H1 (cell line): ENCODE results near the gene YIPF1. TPM values are rescaled to one million over a fixed set of nuclear protein-coding genes. Genes with fewer than 3 reads are reported as not detected.

Experiments
- CTCF ChIA-PET: fragments of 300-600 bp; sonication (Branson Sonifier 250); formaldehyde crosslinking; loops from one replicate; lab custom pipeline; 2021; ENCODE audit not compliant: partially characterized antibody; lab: Charles Lee
- POLR2A ChIA-PET: fragments of 300-600 bp; sonication (Branson Sonifier 250); formaldehyde crosslinking; loops from one replicate; lab custom pipeline; 2021; ENCODE audit warnings: inconsistent platforms; ENCODE audit not compliant: partially characterized antibody; lab: Charles Lee
- DNase-seq, 2 experiments: peaks; one replicate each; pipeline versions ENCODE4 v3.0.0 to v3.0.0-alpha.2; 2010 to 2022; ENCODE audit warnings: low spot score in 2 of 2, low read depth in 1 of 2, mixed read lengths in 1 of 2
- FAIRE-seq: peaks from 2 replicates; lab custom pipeline; 2011; peaks lifted over from hg19 to GRCh38; lab: Jason Lieb, UNC
- H2AFZ ChIP-seq: 2 replicates; pipeline ENCODE4 v1.8.1; 2012; ENCODE audit warnings: low read length, inconsistent platforms
- H2AK5ac ChIP-seq: 2 replicates; pipeline ENCODE4 v1.6.1; 2013; ENCODE audit warnings: low read depth, low read length
- H2BK120ac ChIP-seq: replicated peaks from 2 replicates; pipeline ENCODE3; 2013; ENCODE audit warnings: low read depth, low read length, inconsistent platforms
- H2BK12ac ChIP-seq: 2 replicates; pipeline ENCODE4 v1.6.1; 2013; ENCODE audit warnings: low read depth, low read length
- H2BK15ac ChIP-seq: 2 replicates; pipeline ENCODE4 v1.6.1; 2013; ENCODE audit warnings: low read length
- H2BK20ac ChIP-seq: 2 replicates; pipeline ENCODE4 v1.6.1; 2013; ENCODE audit warnings: low read length
- H2BK5ac ChIP-seq: 2 replicates; pipeline ENCODE4 v1.6.1; 2013; ENCODE audit warnings: low read depth, low read length
- H3K14ac ChIP-seq: 2 replicates; pipeline ENCODE4 v1.6.1; 2013; ENCODE audit warnings: inconsistent platforms; ENCODE audit not compliant: insufficient read length
- H3K18ac ChIP-seq: 2 replicates; pipeline ENCODE4 v1.6.1; 2013; ENCODE audit warnings: low read length; ENCODE audit errors: extremely low read depth
- H3K23ac ChIP-seq: 2 replicates; pipeline ENCODE4 v1.6.1; 2013; ENCODE audit warnings: inconsistent platforms; ENCODE audit not compliant: insufficient read length
- H3K23me2 ChIP-seq: 2 replicates; pipeline ENCODE4 v1.6.1; 2013; ENCODE audit warnings: low read depth, low read length
- H3K27ac ChIP-seq: 2 replicates; pipeline ENCODE4 v1.6.1; 2011; ENCODE audit warnings: low read depth, low read length, inconsistent platforms
- H3K27me3 ChIP-seq, 4 experiments: replicated peaks in 1 of 4; 1 replicate in 1 of 4; 2 replicates in 3 of 4; pipeline versions ENCODE4 v1.6.1 to v1.8.1; 2011 to 2013; ENCODE audit warnings: low read length in 3 of 4, mild to moderate bottlenecking in 3 of 4, inconsistent platforms in 2 of 4, mixed read lengths in 2 of 4, moderate library complexity in 1 of 4; ENCODE audit not compliant: control insufficient read depth in 3 of 4, insufficient read depth in 3 of 4; ENCODE audit errors: extremely low read depth in 1 of 4
- H3K36me3 ChIP-seq, 4 experiments: 2 replicates each; pipeline versions ENCODE4 v1.6.1 to v1.8.1; 2011 to 2013; ENCODE audit warnings: mild to moderate bottlenecking in 4 of 4, low read length in 3 of 4, moderate library complexity in 2 of 4, control low read depth in 1 of 4, inconsistent platforms in 1 of 4; ENCODE audit not compliant: insufficient read depth in 4 of 4, control insufficient read depth in 2 of 4
- H3K4ac ChIP-seq: replicated peaks from 2 replicates; pipeline ENCODE3; 2013; ENCODE audit warnings: low read length, low read depth, mixed read lengths, inconsistent platforms; ENCODE audit not compliant: insufficient read length
- H3K4me1 ChIP-seq, 4 experiments: replicated peaks in 1 of 4; 1 replicate in 1 of 4; 2 replicates in 3 of 4; pipeline versions ENCODE4 v1.6.1 to v1.8.1; 2011 to 2013; ENCODE audit warnings: low read length in 3 of 4, inconsistent platforms in 2 of 4, mixed read lengths in 1 of 4; ENCODE audit not compliant: insufficient read depth in 4 of 4, control insufficient read depth in 3 of 4
- H3K4me2 ChIP-seq, 2 experiments: 2 replicates each; pipeline versions ENCODE4 v1.6.1 to v1.8.1; 2011 to 2013; ENCODE audit warnings: low read depth in 2 of 2, low read length in 2 of 2, control low read depth in 1 of 2, inconsistent platforms in 1 of 2, mild to moderate bottlenecking in 1 of 2; ENCODE audit not compliant: insufficient read depth in 1 of 2
- H3K4me3 ChIP-seq, 4 experiments: fragments of 200-600, 300-600 bp in 1 of 4; sonication (generic), shearing (Covaris generic), sonication (Bioruptor Twin) in 1 of 4; 2 replicates each; pipeline versions ENCODE4 v1.5.1 to v1.8.1; 2011 to 2016; ENCODE audit warnings: low read length in 4 of 4, low read depth in 3 of 4, control low read depth in 2 of 4, inconsistent platforms in 2 of 4, mild to moderate bottlenecking in 2 of 4, mixed read lengths in 1 of 4, moderate library complexity in 1 of 4; ENCODE audit not compliant: insufficient read depth in 2 of 4; ENCODE audit errors: extremely low read depth in 1 of 4
- H3K56ac ChIP-seq: replicated peaks from 2 replicates; pipeline ENCODE3; 2013; ENCODE audit warnings: low read depth, mild to moderate bottlenecking, mixed read lengths, low read length, inconsistent platforms; ENCODE audit not compliant: insufficient read length
- H3K79me1 ChIP-seq: 2 replicates; pipeline ENCODE4 v1.6.1; 2013; ENCODE audit warnings: low read depth, low read length, control low read depth
- H3K79me2 ChIP-seq, 2 experiments: 2 replicates each; pipeline versions ENCODE4 v1.6.1 to v1.8.1; 2012 to 2013; ENCODE audit warnings: low read length in 2 of 2, mild to moderate bottlenecking in 2 of 2, inconsistent platforms in 1 of 2; ENCODE audit not compliant: insufficient read depth in 2 of 2, control insufficient read depth in 1 of 2
- H3K9ac ChIP-seq, 4 experiments: replicated peaks in 1 of 4; 1 replicate in 1 of 4; 2 replicates in 3 of 4; pipeline versions ENCODE4 v1.6.1 to v1.8.1; 2011 to 2013; ENCODE audit warnings: low read depth in 3 of 4, low read length in 3 of 4, control low read depth in 2 of 4, mild to moderate bottlenecking in 2 of 4, moderate library complexity in 2 of 4, inconsistent platforms in 1 of 4; ENCODE audit errors: extremely low read depth in 1 of 4
- H3K9me3 ChIP-seq, 2 experiments: 2 replicates each; pipeline versions ENCODE4 v1.6.1 to v1.8.1; 2012 to 2013; ENCODE audit warnings: mild to moderate bottlenecking in 2 of 2, moderate library complexity in 2 of 2, control low read depth in 1 of 2, inconsistent platforms in 1 of 2, low read depth in 1 of 2, low read length in 1 of 2, mixed read lengths in 1 of 2; ENCODE audit not compliant: insufficient read depth in 2 of 2
- H4K20me1 ChIP-seq, 2 experiments: replicated peaks in 1 of 2; 2 replicates each; pipeline versions ENCODE3 to v1.8.1; 2011 to 2013; ENCODE audit warnings: inconsistent platforms in 2 of 2, low read length in 2 of 2, mild to moderate bottlenecking in 1 of 2; ENCODE audit not compliant: insufficient read depth in 2 of 2, control insufficient read depth in 1 of 2
- H4K5ac ChIP-seq: 2 replicates; pipeline ENCODE4 v1.6.1; 2013; ENCODE audit warnings: low read length, low read depth, mixed read lengths, inconsistent platforms; ENCODE audit not compliant: insufficient read length
- H4K8ac ChIP-seq: 2 replicates; pipeline ENCODE4 v1.8.0; 2013; ENCODE audit warnings: mild to moderate bottlenecking, moderate library complexity, low read length, inconsistent platforms; ENCODE audit not compliant: insufficient read depth; ENCODE audit errors: extremely low read depth
- H4K91ac ChIP-seq: replicated peaks from 2 replicates; pipeline ENCODE3; 2013; ENCODE audit warnings: low read length, mixed read lengths, inconsistent platforms; ENCODE audit not compliant: insufficient read length
- ASH2L ChIP-seq: fragments of 200-600, 300-600 bp; sonication (generic); IDR thresholded peaks from one replicate; pipeline ENCODE4 v1.7.1; 2017; ENCODE audit warnings: low read length
- CEBPB ChIP-seq: IDR thresholded peaks from 2 replicates; pipeline ENCODE4 v1.6.1; 2012; ENCODE audit warnings: low read depth, low read length
- GABPA ChIP-seq: IDR thresholded peaks from 2 replicates; pipeline ENCODE4 v1.6.1; 2011; ENCODE audit warnings: mild to moderate bottlenecking, low read length, moderate library complexity, borderline replicate concordance; ENCODE audit not compliant: insufficient read depth
- JUN ChIP-seq: IDR thresholded peaks from 2 replicates; pipeline ENCODE4 v1.6.1; 2011; ENCODE audit warnings: low read depth, mild to moderate bottlenecking, improper control_type of control experiment, low read length
- JUND ChIP-seq: IDR thresholded peaks from 2 replicates; pipeline ENCODE4 v1.6.1; 2011; ENCODE audit warnings: mild to moderate bottlenecking, improper control_type of control experiment, low read length
- KDM4A ChIP-seq: IDR thresholded peaks from one replicate; pipeline ENCODE4 v1.7.1; 2012; ENCODE audit warnings: low read depth, mild to moderate bottlenecking, moderate library complexity, low read length, inconsistent platforms; ENCODE audit not compliant: severe bottlenecking
- PHF8 ChIP-seq: fragments of 200-600 bp; sonication (generic); conservative IDR thresholded peaks from 2 replicates; pipeline ENCODE4 v1.7.1; 2012; ENCODE audit warnings: low read depth, mild to moderate bottlenecking, inconsistent platforms, low read length, moderate library complexity
- POLR2A ChIP-seq, 2 experiments: IDR thresholded peaks; 1 replicate in 1 of 2; 2 replicates in 1 of 2; pipeline ENCODE4 v1.6.1; 2011; ENCODE audit warnings: low read depth in 2 of 2, low read length in 2 of 2, mild to moderate bottlenecking in 2 of 2; ENCODE audit errors: control extremely low read depth in 1 of 2
- RAD21 ChIP-seq, 2 experiments: IDR thresholded peaks in 1 of 2; conservative IDR thresholded peaks in 1 of 2; 2 replicates each; pipeline ENCODE4 v1.6.1; 2011; ENCODE audit warnings: low read depth in 2 of 2, low read length in 2 of 2, improper control_type of control experiment in 1 of 2, inconsistent platforms in 1 of 2, mild to moderate bottlenecking in 1 of 2, moderate library complexity in 1 of 2
- RBBP5 ChIP-seq: IDR thresholded peaks from 2 replicates; pipeline ENCODE4 v1.7.1; 2012; ENCODE audit warnings: low read depth, mild to moderate bottlenecking, inconsistent platforms, low read length, moderate library complexity, borderline replicate concordance
- SP1 ChIP-seq: IDR thresholded peaks from 2 replicates; pipeline ENCODE4 v1.6.1; 2011; ENCODE audit warnings: low read depth, low read length
- SP2 ChIP-seq: IDR thresholded peaks from 2 replicates; pipeline ENCODE4 v1.6.1; 2012; ENCODE audit warnings: mild to moderate bottlenecking, low read length, inconsistent platforms
- TBP ChIP-seq: IDR thresholded peaks from 2 replicates; pipeline ENCODE4 v1.6.1; 2011; ENCODE audit warnings: low read depth, low read length, improper control_type of control experiment
- TEAD4 ChIP-seq: IDR thresholded peaks from 2 replicates; pipeline ENCODE4 v1.6.1; 2012; ENCODE audit warnings: low read depth, low read length, inconsistent platforms, mixed read lengths
- YY1 ChIP-seq: IDR thresholded peaks from 2 replicates; pipeline ENCODE4 v1.6.1; 2011; ENCODE audit warnings: low read depth, mild to moderate bottlenecking, low read length
- polyA plus RNA-seq, 7 experiments: library from polyadenylated mRNA; depleted of rRNA in 3 of 7; stranded (reverse) in 5 of 7; unstranded in 2 of 7; fragments of >200 nt in 5 of 7; fragments of 200-250 nt in 2 of 7; gene quantifications; 1 replicate in 5 of 7; 2 replicates in 1 of 7; 4 replicates in 1 of 7; pipeline versions ENCODE4 v1.2.1 to v1.2.3, GENCODE V29; 2011 to 2013; ENCODE audit warnings: missing spikeins in 2 of 7, mixed read lengths in 2 of 7
- total RNA-seq: library from RNA; stranded (reverse); fragmentation: NEBNext Ultra II Directional; extraction: Animal tissue kit (Norgen Biotek cat#: 25700); gene quantifications from 2 replicates; pipeline ENCODE4 v1.2.1, GENCODE V29; 2021
- TF ChIP-seq, protein P1 (sequence below): IDR thresholded peaks from 2 replicates; pipeline ENCODE4 v1.6.1; 2011; ENCODE audit warnings: low read depth, mild to moderate bottlenecking, low read length; ENCODE audit not compliant: insufficient read depth

Gene YIPF1
- total and polyA plus RNA-seq, 2 of the 8 experiments (the other 6 are each of a cell fraction or from before 2014, with no cell fraction given) = 31.8 to 53.7 TPM

DNA sequence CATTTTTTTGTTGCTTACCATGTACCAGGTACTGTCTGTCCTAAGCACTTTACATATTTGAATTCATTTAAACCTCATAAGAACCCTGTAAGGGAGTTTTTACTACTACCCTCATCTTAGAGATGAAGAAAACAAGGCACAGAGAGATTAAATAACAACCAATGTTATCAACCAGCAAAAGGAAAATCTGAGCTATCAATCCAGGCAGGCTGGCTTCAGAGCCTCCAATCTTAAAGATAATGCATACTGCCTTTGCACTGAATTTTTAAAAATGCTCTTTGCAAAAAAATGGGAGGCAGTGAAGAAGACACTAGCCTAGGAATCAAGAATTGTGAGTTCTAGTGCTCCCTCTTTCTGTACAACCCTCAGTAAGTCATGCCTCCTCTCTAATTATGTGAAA, 70.2 kb downstream of the YIPF1 start:
- H3K79me1 ChIP-seq = peaks cover 2% of the 10 kb centered on the region; the same call in 1 of the 2 replicates
- no peak overlapping the region for H3K27ac ChIP-seq
- H2AK5ac ChIP-seq = no peak overlapping the region
- no peak overlapping the region for H3K9ac ChIP-seq
- H2BK5ac ChIP-seq = no peak overlapping the region
- no peak overlapping the region for H4K8ac ChIP-seq
- H2BK15ac ChIP-seq = no peak overlapping the region
- H4K20me1 ChIP-seq = peaks cover 0 to 3% of the 10 kb centered on the region in 2 experiments
- no peak overlapping the region for H3K4ac ChIP-seq
- H3K4me2 ChIP-seq = no peak overlapping the region
- H2BK120ac ChIP-seq = no peak overlapping the region
- FAIRE-seq = no peak
- no peak overlapping the region for H3K18ac ChIP-seq
- no peak overlapping the region for H4K91ac ChIP-seq
- H3K4me1 ChIP-seq = no peaks in the 10 kb centered on the region
- H3K23ac ChIP-seq = no peak overlapping the region
- no peak overlapping the region for H2AFZ ChIP-seq
- POLR2A ChIA-PET = no interaction called here
- no peak overlapping the region for H3K14ac ChIP-seq
- no peak overlapping the region for H2BK20ac ChIP-seq
- H3K27me3 ChIP-seq = no peaks in the 10 kb centered on the region
- DNase-seq = no peak
- no peak overlapping the region for H3K4me3 ChIP-seq
- no peaks in the 10 kb centered on the region for H3K23me2 ChIP-seq
- no peak overlapping the region for H3K56ac ChIP-seq
- H3K9me3 ChIP-seq = no peaks in the 10 kb centered on the region
- no peak overlapping the region for H2BK12ac ChIP-seq
- H4K5ac ChIP-seq = no peak overlapping the region
- H3K79me2 ChIP-seq = peaks cover 0 to 6% of the 10 kb centered on the region in 2 experiments; a peak in 2 of 4 replicates
- peaks cover 2 to 32% (median 16%) of the 10 kb centered on the region in 4 experiments; a peak in 7 of 8 replicates for H3K36me3 ChIP-seq
- CTCF ChIA-PET = interaction anchor here (0.7 kb wide), 1 partner anchor 12 kb away, joined by 4 read pairs; no protein-coding TSS in a partner anchor
- TF ChIP-seq PHF8 (no peak), JUN (no peak), SP2 (no peak), SP1 (no peak), TEAD4 (no peak), RAD21 (IDR thresholded peaks at IDR 0.05 in 1 of 2, conservative IDR thresholded peaks at IDR 0.05 in 1 of 2; ENCODE audit: low read depth in 2 of 2, low read length in 2 of 2) (no peak), YY1 (no peak), KDM4A (no peak), POLR2A (IDR thresholded peaks at IDR 0.05; ENCODE audit: control extremely low read depth in 1 of 2, low read depth in 2 of 2, low read length in 2 of 2) (no peak), JUND (no peak), ASH2L (no peak), RBBP5 (no peak), GABPA (no peak), TBP (no peak), CEBPB (no peak)
- TF ChIP-seq, protein P1, sequence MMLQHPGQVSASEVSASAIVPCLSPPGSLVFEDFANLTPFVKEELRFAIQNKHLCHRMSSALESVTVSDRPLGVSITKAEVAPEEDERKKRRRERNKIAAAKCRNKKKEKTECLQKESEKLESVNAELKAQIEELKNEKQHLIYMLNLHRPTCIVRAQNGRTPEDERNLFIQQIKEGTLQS = no peak
